Osteoblast (primary cell): Measurements from ENCODE around the gene SLITRK2. TPM values are rescaled to one million over a fixed set of nuclear protein-coding genes. Genes with fewer than 3 reads are reported as not detected.

Experiments
- DNase-seq: peaks from one replicate; pipeline ENCODE4 v3.0.0; 2011; ENCODE audit warnings: low spot score, mixed read lengths; ENCODE audit not compliant: insufficient read length; ENCODE audit errors: missing footprints
- H2AFZ ChIP-seq: 2 replicates; pipeline ENCODE4 v1.6.0; 2011; ENCODE audit warnings: mild to moderate bottlenecking, low read length
- H3K27ac ChIP-seq: 2 replicates; pipeline ENCODE4 v1.5.1; 2011; ENCODE audit warnings: mild to moderate bottlenecking, low read depth, low read length, moderate library complexity
- H3K27me3 ChIP-seq: 2 replicates; pipeline ENCODE4 v1.6.0; 2012; ENCODE audit warnings: mild to moderate bottlenecking, control low read depth, inconsistent platforms, low read length, moderate library complexity; ENCODE audit not compliant: insufficient read depth
- H3K36me3 ChIP-seq: 2 replicates; pipeline ENCODE4 v1.5.1; 2011; ENCODE audit warnings: mild to moderate bottlenecking, low read length, control low read depth, moderate library complexity; ENCODE audit not compliant: insufficient read depth
- H3K4me1 ChIP-seq: 2 replicates; pipeline ENCODE4 v1.5.1; 2011; ENCODE audit warnings: mild to moderate bottlenecking, low read length, control low read depth, moderate library complexity; ENCODE audit not compliant: insufficient read depth
- H3K4me2 ChIP-seq: 2 replicates; pipeline ENCODE4 v1.6.0; 2011; ENCODE audit warnings: mild to moderate bottlenecking, low read length; ENCODE audit not compliant: insufficient read depth
- H3K4me3 ChIP-seq: fragments of 200-600 bp; sonication (generic); 3 replicates; pipeline ENCODE4 v1.5.1; 2012; ENCODE audit warnings: mild to moderate bottlenecking, low read length, inconsistent platforms; ENCODE audit not compliant: insufficient read depth
- H3K79me2 ChIP-seq: 2 replicates; pipeline ENCODE4 v1.6.0; 2012; ENCODE audit warnings: mild to moderate bottlenecking, low read length, control low read depth, inconsistent platforms; ENCODE audit not compliant: insufficient read depth
- H3K9me3 ChIP-seq: 2 replicates; pipeline ENCODE4 v1.5.1; 2011; ENCODE audit warnings: low read depth, low read length, control low read depth
- H4K20me1 ChIP-seq: 2 replicates; pipeline ENCODE4 v1.6.0; 2012; ENCODE audit warnings: mild to moderate bottlenecking, low read length, control low read depth; ENCODE audit not compliant: insufficient read depth
- CTCF ChIP-seq: IDR thresholded peaks from 2 replicates; pipeline ENCODE4 v1.5.1; 2011; ENCODE audit warnings: mild to moderate bottlenecking, low read depth, low read length, moderate library complexity; ENCODE audit errors: extremely low read depth
- total RNA-seq: library from RNA; depleted of rRNA; stranded (reverse); fragments of >200 nt; gene quantifications from 2 replicates; pipeline ENCODE4 v1.2.3, GENCODE V29; 2012

The SLITRK2 gene
- total RNA-seq, 1 donor, result not detected

GRCh38 chrX:145844886-145845285 is 27.3 kb downstream of the SLITRK2 start:
- H2AFZ ChIP-seq, result no peak overlapping the region
- no peaks in the 10 kb centered on the region for H3K36me3 ChIP-seq
- H3K4me2 ChIP-seq, result no peak overlapping the region
- no peaks in the 10 kb centered on the region for H3K79me2 ChIP-seq
- no peak for DNase-seq
- no peaks in the 10 kb centered on the region for H3K9me3 ChIP-seq
- H4K20me1 ChIP-seq, result no peaks in the 10 kb centered on the region
- H3K4me3 ChIP-seq, result no peak overlapping the region
- no peak overlapping the region for H3K27ac ChIP-seq
- TF ChIP-seq CTCF, result no peak
- H3K4me1 ChIP-seq, result no peaks in the 10 kb centered on the region
- H3K27me3 ChIP-seq, result no peaks in the 10 kb centered on the region

- H3K9me3 ChIP-seq, result no peaks in the 10 kb centered on the region
- no peak for TF ChIP-seq CTCF
- H3K4me3 ChIP-seq, result no peak overlapping the region
- no peak overlapping the region for H2AFZ ChIP-seq
- H3K27ac ChIP-seq, result no peak overlapping the region
- no peak overlapping the region for H3K4me2 ChIP-seq
- no peak for DNase-seq
- no peaks in the 10 kb centered on the region for H3K79me2 ChIP-seq
- H4K20me1 ChIP-seq, result no peaks in the 10 kb centered on the region
- no peaks in the 10 kb centered on the region for H3K27me3 ChIP-seq
- H3K4me1 ChIP-seq, result no peaks in the 10 kb centered on the region
- H3K36me3 ChIP-seq, result no peaks in the 10 kb centered on the region
Measured at GRCh38 chrX:145848448-145848847, 30.8 kb downstream of the SLITRK2 start.

GRCh38 chrX:145848857-145849256 is 31.2 kb downstream of the SLITRK2 start:
- Histone ChIP-seq H3K4me2 (no peak overlapping the region), H3K27me3 (no peaks in the 10 kb centered on the region), H4K20me1 (no peaks in the 10 kb centered on the region), H3K4me3 (no peak overlapping the region), H3K4me1 (no peaks in the 10 kb centered on the region), H3K79me2 (no peaks in the 10 kb centered on the region), H3K36me3 (no peaks in the 10 kb centered on the region), H2AFZ (no peak overlapping the region), H3K27ac (no peak overlapping the region), H3K9me3 (no peaks in the 10 kb centered on the region)
- TF ChIP-seq CTCF, result no peak
- no peak for DNase-seq

GRCh38 chrX:145853181-145853580 is 35.6 kb downstream of the SLITRK2 start:
- no peaks in the 10 kb centered on the region for H3K4me1 ChIP-seq
- no peak for DNase-seq
- H3K79me2 ChIP-seq, result no peaks in the 10 kb centered on the region
- no peaks in the 10 kb centered on the region for H4K20me1 ChIP-seq
- H3K4me3 ChIP-seq, result no peak overlapping the region
- no peaks in the 10 kb centered on the region for H3K9me3 ChIP-seq
- H3K27me3 ChIP-seq, result no peaks in the 10 kb centered on the region
- H3K27ac ChIP-seq, result no peak overlapping the region
- H3K36me3 ChIP-seq, result no peaks in the 10 kb centered on the region
- TF ChIP-seq CTCF, result no peak
- no peak overlapping the region for H2AFZ ChIP-seq
- H3K4me2 ChIP-seq, result no peak overlapping the region
